GM18498 (cell line): ENCODE measurements around the gene NRF1.
"Not testable (repeated sequence)": the region's sequence is repeated elsewhere in the genome, so short reads cannot be mapped to it uniquely, and the experiment has no call there.

ENCODE experiments used
- ATAC-seq: cut with Tn5 transposase; IDR thresholded peaks from one replicate; pipeline ENCODE4 v1.9.1; 2021; ENCODE audit warnings: mild to moderate bottlenecking, moderate library complexity; ENCODE audit not compliant: unreplicated experiment

NRF1 gene

DNA sequence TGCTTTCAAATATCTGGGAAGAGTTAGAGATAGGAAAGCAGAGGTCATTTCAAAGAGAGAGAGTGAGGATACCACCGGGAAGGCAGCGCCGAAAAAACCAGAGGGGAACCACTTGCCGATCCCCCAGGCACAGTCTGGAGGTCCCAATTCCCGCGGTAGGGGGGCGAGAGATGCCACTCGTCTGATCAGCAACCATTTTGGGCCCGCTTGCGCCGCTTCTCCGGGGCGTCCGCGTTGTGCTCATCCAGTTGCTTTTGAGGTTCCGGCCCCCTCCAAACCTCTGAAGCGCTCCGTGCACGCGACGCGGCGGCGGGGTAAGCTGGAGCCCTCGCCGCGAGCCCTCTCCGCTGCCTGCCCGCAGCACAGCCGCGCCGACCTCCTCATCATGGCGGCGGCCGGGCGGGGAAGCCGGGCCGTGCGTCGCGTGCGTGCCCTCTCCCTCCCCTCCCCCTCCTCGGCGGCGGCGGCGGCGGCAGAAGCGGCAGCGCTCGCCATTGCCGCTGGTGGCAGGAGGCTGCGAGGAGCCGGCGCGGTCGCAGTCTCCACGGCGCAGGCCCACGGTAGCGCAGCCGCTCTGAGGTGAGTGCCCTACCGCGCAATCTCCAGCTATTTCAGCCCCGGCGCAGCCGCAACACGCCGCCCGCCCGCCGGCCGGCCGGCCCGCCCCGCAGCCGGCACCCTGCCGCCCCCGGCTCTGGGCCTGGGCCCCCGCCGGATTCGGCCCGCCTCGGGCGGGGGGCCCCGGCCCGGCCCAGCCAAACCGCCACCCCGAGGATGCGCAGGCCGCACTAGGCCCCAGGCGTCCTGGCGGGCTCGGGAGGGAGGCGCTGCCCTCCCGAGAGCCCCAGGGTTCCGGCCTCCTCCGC, at the start of gene NRF1:
Gene NRF1, plus strand, starts transcription at position 475 of the 866 bp plus-strand sequence. CDS start 45,632 bp downstream, outside the sequence.
- peak; percentile 81 for ATAC-seq

DNA sequence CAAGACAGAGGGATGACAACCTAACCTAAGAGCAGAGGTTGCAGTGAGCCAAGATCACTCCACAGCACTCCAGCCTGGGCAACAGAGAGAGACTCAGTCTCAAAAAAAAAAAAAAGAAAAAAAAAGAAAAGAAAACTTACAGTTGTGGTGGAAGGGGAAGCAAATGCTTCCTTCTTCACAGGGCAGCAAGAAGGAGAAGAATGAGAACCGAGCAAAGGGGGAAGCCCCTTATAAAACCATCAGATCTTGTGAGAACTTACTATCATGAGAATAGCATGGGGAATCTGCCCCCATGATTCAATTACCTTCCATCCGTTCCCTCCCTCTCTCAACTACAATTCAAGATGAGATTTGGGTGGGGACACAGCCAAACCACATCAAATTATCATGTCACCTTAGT, 45.2 kb upstream of the NRF1 start:
- ATAC-seq: not testable (repeated sequence)

DNA sequence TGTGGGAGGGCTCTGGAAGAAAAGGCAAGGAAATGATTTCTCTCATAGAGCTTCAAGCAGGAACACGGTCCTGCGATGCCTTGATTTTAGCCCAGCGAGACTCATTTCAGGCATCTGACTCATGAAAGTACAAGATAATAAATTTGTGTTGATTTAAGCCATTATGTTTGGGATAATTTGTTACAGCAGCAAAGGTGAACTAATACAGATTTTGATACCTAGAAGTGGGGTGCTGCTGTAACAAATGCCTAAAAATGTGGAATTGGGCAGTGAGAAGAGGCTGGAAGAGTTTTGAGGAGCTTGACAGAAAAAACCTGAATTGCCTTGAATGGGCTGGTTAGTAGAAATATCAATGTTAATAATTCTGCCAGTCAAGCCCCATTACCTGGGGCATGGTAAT, 44.1 kb upstream of the NRF1 start:
- no peak for ATAC-seq

DNA sequence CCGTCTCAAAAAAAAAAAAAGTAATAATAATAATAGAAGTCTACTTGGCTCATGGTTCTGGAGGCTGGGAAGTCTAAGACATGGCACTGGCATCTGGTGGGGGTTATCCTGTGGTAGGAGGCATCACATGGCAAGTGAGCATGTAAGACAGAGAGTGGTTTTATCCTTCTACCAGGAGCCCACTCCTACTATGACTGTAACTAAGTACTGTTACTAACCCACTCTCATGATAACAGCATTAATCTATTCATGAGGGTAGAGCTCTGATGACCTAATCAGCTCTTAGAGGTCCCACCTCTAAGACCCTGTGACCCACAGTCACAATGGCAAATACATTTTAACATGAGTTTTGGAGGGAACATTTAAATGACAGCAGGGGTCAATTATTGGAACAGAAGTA, 43.3 kb upstream of the NRF1 start:
- ATAC-seq: no peak

DNA sequence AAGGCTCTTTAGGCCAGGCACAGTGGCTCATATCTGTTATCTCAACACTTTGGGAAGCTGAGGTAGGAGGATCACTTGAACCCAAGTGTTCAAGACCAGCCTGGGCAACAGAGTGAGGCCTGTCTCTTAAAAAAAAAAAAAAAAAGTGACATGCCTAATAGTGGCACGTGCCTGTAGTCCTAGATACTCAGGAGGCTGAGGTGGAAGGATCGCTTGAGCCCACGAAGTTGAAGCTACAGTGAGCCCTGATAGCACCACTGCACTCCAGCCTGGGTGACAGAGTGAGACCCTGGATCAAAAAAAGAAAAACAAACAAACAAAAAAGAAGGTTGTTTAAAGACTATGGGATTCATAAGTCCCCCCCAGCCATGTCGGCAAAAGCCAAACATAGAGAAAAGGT, 42.2 kb upstream of the NRF1 start:
- no peak for ATAC-seq

DNA sequence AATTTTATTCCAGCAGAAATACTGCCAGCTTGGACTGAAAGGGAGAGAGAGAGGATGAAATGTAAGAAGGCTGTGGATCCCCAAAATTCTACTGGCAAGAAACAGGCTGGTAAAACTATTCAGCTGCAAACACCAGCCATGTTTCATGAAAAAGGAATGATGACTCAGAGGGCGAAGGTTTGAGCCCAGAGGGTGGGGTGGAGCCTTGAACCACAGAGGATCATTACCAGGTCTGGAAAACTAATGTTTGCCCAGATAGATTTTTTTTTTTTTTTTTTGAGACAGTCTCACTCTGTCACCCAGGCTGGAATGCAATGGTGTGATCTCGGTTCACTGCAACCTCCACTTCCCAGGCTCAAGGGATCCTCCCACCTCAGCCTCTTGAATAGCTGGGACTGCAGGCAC, 41.7 kb upstream of the NRF1 start:
- ATAC-seq: no peak

DNA sequence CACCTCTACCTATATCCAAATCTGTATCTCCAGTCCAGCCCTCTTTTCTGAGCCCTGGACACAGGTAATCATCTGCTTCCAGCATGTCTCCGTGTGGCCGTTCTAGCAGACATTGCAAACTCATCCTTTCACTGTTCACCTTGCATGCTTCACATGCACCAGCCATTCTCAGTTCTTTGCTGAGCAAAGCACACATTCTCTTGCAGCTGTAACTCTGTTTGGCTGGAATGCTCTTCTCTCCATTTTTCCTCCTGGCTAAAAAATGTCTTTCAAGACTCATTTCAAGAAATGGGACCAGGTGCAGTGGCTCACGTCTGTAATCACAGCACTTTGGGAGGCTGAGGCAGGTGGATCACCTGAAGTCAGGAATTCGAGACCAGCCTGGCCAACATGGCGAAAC, 40.3 kb upstream of the NRF1 start:
- ATAC-seq: no peak

DNA sequence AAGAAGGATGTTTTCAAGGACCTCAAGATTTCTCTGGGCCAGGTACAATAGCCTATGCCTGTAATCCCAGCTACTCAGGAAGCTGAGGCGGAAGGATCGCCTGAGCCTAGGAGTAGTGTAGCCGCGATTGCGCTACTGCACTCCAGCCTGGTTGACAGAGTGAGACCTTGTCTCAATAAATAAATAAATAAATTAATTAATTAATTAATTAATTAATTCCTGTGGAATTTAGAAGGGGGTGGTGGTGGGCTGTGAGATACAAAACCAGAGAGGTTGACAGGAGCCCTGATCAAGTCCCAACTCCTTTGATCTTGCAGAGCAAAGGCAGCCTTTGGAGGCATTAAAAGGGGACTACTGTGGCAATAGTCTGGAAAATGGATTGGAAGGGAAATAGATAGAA, 39.3 kb upstream of the NRF1 start:
- no peak for ATAC-seq

DNA sequence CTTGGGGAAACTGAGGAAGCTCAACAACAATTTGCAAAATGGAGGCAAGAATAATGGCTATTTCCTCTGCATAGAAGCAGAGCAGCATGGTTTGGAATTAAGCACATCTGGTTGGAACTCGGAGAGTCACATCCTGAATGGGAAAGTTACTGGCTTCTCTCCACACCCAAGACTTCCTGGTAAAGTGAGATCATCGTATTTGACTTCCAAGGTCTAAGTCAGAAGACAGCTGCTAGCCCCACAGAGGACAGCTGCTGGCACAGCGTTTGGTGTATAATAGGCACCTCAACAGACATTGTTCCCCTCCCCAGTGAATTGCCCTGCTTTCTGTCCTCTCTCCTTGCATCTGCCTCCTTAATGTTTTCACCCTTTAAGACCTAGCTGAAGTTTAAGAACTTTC, 37.0 kb upstream of the NRF1 start:
- no peak for ATAC-seq

DNA sequence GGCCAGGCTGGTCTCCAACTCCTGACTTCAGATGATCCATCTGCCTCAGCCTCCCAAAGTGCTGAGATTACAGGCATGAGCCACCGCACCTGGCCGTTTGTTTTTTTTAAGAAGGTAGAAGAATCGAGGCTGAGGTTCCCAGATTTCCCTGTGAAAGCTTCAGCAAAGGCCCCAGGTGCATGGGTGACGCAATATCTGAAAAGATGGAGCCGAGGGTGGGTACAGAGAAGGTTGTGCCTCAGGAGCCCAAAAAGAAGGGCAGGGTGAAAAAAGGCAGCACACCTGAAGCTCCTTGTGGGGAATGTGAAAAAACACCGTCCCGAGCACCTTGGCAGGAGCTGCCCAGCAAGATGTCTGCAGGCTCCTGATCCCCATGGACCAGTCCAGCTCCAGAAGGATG, 35.8 kb upstream of the NRF1 start:
- no peak for ATAC-seq

DNA sequence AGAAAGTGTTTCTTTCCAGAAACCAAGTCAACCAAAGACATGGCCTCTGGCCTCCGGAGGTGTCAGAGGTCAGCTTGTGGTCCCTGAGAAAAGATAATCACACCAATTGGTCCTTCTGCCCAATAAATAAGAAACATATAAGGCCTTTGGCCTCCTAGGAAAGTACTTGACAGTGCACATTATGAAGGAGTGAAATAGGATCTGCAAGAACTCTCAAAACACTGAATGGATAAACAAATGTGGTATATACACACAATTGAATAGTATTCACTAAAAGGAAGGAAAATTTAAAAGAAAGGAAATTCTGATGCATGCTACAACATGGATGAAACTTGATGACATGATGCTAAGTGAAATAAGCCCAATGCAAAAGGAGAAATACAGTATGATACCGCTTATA, 35.4 kb upstream of the NRF1 start:
- ATAC-seq: no peak

DNA sequence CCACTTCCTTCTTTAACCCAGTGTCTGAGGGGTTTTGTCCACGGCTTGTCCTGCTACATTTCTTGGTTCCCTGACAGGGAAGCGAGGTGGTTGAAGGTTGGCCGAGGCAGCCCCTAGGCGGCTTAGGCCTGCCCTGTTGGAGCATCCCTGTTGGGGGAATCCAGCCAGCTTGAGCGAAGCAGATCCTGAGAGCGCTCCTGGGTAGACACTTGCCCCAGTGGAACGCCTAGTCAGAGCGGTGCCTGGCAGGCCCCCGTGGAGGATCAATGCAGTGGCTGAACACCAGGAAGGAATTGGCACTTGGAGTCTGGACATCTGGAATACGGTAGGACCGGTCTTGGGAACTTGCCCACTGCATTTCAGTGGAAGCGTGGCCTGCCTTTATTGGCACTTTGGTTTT, 32.7 kb upstream of the NRF1 start:
- no peak for ATAC-seq

DNA sequence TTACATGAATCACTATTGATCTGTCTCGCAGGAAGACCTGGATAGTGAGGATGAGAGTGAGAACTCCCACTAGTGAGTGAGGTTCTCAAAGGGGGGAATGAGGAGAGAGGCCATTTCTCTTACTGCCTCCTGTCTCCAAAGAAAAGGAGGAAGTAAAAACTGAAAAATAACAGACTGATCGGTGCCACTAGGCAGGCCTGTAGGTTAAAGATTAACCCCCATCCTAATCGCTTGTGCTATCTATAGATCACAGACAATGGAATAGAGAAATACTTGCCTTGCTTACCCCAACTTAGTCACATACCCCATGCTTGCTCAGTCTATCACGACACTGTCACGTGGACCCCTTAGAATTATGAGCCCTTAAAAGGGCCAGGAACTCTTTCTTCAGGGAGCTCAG, 25.3 kb upstream of the NRF1 start:
- not testable (repeated sequence) for ATAC-seq

DNA sequence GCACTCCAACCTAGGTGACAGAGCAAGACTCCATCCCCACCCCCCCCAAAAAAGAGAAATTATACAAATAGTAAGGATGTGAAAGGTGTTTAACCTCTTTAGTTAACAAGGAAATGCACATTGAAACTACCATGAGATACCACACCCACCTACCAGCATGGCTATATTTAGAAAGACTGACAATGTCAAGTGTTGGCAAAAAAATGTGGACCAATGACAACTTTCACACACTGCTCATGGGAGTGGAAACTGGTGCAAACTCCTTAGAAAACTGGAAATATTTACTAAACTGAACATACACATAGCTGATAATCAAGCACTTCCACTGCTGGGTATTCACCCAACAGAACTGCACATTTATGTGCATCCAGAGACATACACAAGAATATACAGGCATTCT, 23.3 kb upstream of the NRF1 start:
- no peak for ATAC-seq

DNA sequence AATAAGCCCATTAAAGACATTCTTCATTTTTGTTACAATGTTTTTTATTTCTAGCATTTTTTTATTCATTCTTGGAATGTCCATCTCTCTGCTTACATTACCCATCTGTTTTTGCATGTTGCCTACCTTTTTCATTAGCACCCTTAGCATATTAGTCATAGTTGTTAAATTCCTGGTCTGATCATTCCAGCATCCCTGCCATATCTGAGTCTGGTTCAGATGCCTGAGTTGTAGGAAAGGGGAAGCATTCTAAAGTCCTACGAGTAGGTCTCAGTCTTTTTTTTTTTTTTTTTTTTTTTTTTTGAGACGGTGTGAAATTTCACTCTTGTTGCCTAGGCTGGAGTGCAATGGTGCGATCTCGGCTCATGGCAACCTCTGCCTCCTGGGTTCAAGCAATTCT, 19.7 kb upstream of the NRF1 start:
- no peak for ATAC-seq

DNA sequence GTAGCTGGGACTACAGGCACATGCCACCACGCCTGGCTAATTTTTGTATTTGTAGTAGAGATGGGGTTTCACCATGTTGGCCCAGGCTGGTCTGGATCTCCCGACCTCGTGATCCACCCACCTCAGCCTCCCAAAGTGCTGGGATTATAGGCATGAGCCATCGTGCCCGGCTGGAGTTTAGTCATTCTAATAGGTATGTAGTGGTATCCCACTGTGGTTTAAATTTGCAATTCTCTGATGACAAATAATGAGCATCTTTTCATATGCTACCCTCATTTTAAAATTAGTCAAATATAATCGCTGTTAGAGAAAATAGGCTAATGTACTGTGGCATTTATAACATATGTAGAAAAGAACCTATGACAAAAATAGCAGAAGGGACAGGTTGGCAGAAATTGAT, 15.1 kb upstream of the NRF1 start:
- not testable (repeated sequence) for ATAC-seq

DNA sequence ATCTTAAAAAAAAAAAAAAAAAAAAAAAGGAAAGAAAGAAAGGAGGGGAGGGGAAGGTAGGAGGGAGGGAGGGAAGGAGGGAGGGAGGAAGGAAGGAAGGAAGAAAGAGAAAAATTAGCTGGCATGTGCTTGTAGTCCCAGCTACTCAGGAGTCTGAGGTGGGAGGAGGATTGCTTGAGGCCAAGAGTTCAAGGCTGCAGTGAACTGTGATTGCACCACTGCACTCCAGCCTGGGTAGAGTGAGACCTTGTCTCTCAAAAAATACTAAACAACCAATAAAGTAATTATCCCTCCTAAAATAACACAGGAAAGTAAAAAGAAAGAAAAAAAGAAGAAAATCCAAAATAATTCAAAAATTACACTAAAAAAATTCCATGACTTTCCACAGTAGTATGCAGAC, 13.8 kb upstream of the NRF1 start:
- ATAC-seq: no peak

DNA sequence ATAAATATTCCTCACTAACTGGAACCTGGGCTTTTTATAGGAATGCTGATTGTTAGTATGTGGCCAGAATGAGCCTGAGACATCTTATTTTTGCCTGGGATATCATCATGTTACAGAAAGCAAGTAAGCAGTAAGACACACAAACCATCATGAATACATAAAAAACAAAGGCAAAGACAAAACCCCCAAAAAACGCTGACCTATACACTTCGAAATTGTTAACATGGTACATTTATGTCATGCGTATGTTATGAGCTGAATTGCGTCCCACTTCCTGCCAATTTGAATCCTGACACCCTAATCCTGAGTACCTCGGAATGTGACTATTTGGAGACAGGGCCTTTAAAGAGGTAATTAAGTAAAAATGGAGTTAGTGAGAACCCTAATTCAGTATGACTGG, 12.3 kb upstream of the NRF1 start:
- ATAC-seq: no peak

DNA sequence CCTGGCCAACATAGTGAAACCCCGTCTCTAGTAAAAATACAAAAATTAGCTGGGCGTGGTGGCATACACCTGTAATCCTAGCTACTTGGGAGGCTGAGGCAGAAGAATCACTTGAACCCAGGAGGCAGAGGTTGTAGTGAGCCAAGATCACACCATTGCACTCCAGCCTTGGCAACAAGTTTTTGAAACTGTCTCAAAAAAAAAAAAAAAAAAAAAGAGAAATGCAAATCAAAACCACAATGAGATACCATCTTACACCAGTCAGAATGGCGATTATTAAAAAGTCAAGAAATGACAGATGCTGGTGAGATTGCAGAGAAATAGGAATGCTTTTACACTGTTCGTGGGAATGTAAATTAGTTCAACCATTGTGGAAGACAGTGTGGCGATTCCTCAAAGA, 7.9 kb upstream of the NRF1 start:
- ATAC-seq: not testable (repeated sequence)

DNA sequence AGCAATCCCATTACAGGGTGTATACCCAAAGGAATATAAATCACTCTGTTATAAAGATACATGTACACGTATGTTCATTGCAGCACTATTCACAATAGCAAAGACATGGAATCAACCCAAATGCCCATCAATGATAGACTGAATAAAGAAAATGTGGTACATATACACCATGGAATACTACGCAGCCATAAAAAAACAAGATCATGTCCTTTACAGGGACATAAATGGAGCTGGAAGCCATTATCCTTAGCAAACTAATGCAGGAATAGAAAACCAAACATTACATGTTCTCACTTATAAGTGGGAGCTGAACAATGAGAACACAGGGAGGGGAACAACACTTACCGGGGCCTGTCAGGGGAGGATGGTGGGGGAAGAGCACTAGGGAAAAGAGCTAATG, 7.5 kb upstream of the NRF1 start:
- ATAC-seq: not testable (repeated sequence)

DNA sequence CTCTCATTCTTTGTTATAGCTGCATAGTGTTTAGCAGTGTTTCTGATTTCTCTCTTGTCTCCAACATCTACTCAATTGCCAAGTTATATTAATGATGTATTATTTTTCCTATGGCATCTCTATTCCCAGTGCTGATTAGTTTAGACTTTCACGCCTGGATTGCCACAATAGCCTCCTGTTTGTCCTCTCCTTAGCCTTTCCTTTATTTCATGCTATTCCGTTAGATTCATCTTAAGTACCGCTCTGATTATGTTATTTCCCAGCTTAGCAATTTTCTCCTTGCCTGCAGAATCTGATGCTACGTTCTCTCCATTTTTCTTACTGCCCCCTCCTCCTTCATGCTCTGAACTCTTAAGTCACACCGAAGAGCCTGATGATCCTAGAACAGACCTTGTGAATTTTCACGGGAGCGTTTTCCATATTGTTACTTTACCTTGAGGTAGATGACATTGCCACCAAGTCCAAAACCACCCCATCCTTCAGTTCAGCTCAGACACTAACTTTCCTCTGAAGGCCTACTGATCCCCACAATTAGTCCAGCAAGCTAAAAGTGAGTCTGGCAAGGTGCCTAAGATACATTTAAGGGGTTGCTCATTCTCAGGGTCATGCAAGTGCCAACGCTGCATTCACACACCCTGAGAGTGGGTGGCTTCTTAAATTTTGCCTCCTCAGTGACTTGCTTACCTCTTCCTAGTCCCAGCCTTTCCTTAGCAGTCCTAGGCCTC, 6.6 kb upstream of the NRF1 start:
- ATAC-seq: no peak

DNA sequence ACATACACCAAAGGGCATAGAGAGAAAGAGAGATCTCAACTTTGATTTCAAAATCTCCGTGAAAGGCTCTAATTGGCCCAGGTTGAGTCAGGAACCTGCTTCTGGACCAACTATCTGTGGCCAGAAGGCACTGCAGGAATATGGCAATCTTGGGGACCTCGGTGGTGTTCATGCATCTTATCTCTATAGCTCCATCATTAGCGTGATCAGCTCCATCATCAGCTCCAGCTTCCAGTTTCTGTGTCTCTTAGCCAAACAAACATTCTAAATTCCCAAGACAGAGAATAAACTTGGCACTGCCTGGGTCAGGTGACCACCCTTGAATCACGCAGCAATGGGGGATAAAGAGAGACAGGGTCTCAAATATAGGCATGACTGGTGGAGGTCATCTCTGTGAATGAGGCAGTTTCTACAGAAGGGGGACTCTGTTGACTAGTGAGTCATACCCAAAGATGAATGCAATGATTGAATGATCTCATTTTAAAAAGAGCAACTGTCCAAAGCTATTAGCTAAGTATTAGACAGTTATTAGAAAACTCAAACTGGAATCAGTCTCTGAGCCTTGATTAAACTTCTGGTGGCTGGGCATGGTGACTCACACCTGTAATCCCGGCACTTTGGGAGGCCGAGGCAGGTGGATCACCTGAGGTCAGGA, 5.4 kb upstream of the NRF1 start:
- ATAC-seq: no peak
